Common myeloid progenitor, CD34-positive (primary cell): ENCODE measurements around the gene ANXA3.

Experiments
- CTCF ChIA-PET: fragments of 350-600 bp; sonication (Branson Sonifier 250); formaldehyde crosslinking; loops from one replicate; lab custom pipeline; 2021; ENCODE audit warnings: antibody characterized with exemption; lab: Charles Lee
- POLR2A ChIA-PET: fragments of 350-600 bp; sonication (Branson Sonifier 250); formaldehyde crosslinking; loops from one replicate; lab custom pipeline; 2021; ENCODE audit warnings: antibody characterized with exemption; lab: Charles Lee
- DNase-seq, 3 donors: peaks; one replicate each; pipeline versions ENCODE4 v3.0.0 to v3.0.0-alpha.2; 2013
- H3K27ac ChIP-seq, 2 experiments: 1 replicate in 1 of 2; 2 replicates in 1 of 2; pipeline ENCODE4 v1.7.0; 2013; ENCODE audit warnings: inconsistent platforms in 2 of 2, low read length in 2 of 2, mild to moderate bottlenecking in 2 of 2, low read depth in 1 of 2, moderate library complexity in 1 of 2; ENCODE audit not compliant: severe bottlenecking in 2 of 2, insufficient read depth in 1 of 2, poor library complexity in 1 of 2
- H3K27me3 ChIP-seq, 5 experiments: replicated peaks in 2 of 5; 1 replicate in 3 of 5; 2 replicates in 2 of 5; pipeline versions ENCODE4 v1.6.1 to v1.7.0; 2013; ENCODE audit warnings: low read length in 4 of 5, mild to moderate bottlenecking in 2 of 5, moderate library complexity in 2 of 5, inconsistent platforms in 1 of 5; ENCODE audit not compliant: insufficient read depth in 5 of 5, control insufficient read depth in 4 of 5
- H3K36me3 ChIP-seq, 4 experiments: 1 replicate in 2 of 4; 2 replicates in 2 of 4; pipeline versions ENCODE4 v1.6.1 to v1.7.0; 2013; ENCODE audit warnings: low read length in 3 of 4, control low read depth in 1 of 4, mild to moderate bottlenecking in 1 of 4; ENCODE audit not compliant: control insufficient read depth in 4 of 4, insufficient read depth in 4 of 4
- H3K4me1 ChIP-seq, 4 experiments: 1 replicate in 3 of 4; 2 replicates in 1 of 4; pipeline versions ENCODE4 v1.6.1 to v1.7.1; 2013; ENCODE audit warnings: low read length in 3 of 4, mild to moderate bottlenecking in 3 of 4, control low read depth in 1 of 4, inconsistent platforms in 1 of 4, moderate library complexity in 1 of 4; ENCODE audit not compliant: control insufficient read depth in 4 of 4, insufficient read depth in 4 of 4; ENCODE audit errors: control extremely low read depth in 1 of 4
- H3K4me3 ChIP-seq, 7 experiments: 1 replicate in 4 of 7; 2 replicates in 3 of 7; pipeline versions ENCODE4 v1.5.1 to v1.7.0; 2013; ENCODE audit warnings: mild to moderate bottlenecking in 7 of 7, low read length in 6 of 7, moderate library complexity in 6 of 7, inconsistent platforms in 2 of 7, low read depth in 2 of 7, control low read depth in 1 of 7; ENCODE audit not compliant: insufficient read depth in 4 of 7, control insufficient read depth in 1 of 7; ENCODE audit errors: extremely low read depth in 1 of 7
- H3K9me3 ChIP-seq, 5 experiments: 1 replicate in 4 of 5; 2 replicates in 1 of 5; pipeline versions ENCODE4 v1.6.1 to v1.7.1; 2013; ENCODE audit warnings: low read length in 4 of 5, mild to moderate bottlenecking in 2 of 5, inconsistent platforms in 1 of 5, low read depth in 1 of 5, moderate library complexity in 1 of 5; ENCODE audit not compliant: control insufficient read depth in 4 of 5, insufficient read depth in 2 of 5; ENCODE audit errors: control extremely low read depth in 1 of 5
- WGBS: methylation state at CpG from one replicate; pipeline ENCODE4 v1.1.5; 2013; ENCODE audit not compliant: insufficient coverage; 5-methylcytosine and 5-hydroxymethylcytosine counted together

ANXA3 gene

DNA sequence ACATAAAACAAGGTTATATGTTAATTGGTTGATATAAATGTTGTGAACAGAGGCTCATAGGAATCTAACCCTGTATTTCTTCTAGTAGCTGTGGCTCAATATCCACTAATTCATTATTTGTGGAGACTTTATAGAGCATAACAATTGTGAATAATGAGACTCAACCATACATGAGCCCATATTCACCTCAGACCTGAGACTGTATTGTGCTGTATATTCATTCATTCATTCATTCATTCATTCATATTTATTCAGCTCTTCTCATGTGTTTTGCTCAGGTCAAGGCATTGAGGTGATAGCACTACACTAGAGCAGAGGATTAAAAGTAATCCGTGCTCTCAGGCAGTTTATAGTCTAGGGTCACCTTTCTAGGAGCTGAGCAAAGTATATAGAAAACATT, 24.5 kb upstream of the ANXA3 start:
- POLR2A ChIA-PET = no interaction called here

DNA sequence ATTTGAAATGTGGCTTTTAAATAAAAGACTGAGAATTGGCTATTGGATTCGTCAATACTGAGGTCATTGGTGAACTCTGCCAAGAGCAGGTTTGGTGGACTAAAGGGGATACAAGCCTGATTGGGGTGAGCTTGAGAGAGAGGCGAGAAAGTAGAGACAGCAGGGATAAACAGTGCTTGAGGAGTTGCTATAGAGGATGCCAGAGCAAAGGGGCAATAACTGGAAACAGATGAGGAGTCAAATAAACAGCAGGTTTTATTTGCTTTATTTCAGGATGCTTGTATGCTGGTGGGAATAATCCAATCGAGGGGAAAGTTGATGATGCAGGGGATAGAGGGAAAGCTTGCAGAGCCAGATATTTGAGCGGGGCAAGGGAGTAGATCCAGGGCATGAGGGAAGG, 24.0 kb upstream of the ANXA3 start:
- Histone ChIP-seq H3K9me3 (no peaks in the 10 kb centered on the region), H3K4me1 (peaks cover 0 to 6% (median 0%) of the 10 kb centered on the region in 4 experiments), H3K36me3 (no peaks in the 10 kb centered on the region), H3K27ac (no peak overlapping the region), H3K4me3 (no peak overlapping the region), H3K27me3 (no peaks in the 10 kb centered on the region)
- ChIA-PET POLR2A (no interaction called here), CTCF (no interaction called here)
- WGBS = 94% methylated on average over 4 of the region's 4 CpGs
- DNase-seq = no peak

More for the DNA sequence above, 24.5 kb upstream of the ANXA3 start:
- H3K4me1 ChIP-seq = peaks cover 0 to 1% (median 0%) of the 10 kb centered on the region in 4 experiments
- H3K4me3 ChIP-seq = no peak overlapping the region
- H3K36me3 ChIP-seq = no peaks in the 10 kb centered on the region
- H3K27me3 ChIP-seq = no peaks in the 10 kb centered on the region
- no peak overlapping the region for H3K27ac ChIP-seq
- WGBS = no CpG with 5 or more reads among the region's 1 CpG
- CTCF ChIA-PET = no interaction called here
- DNase-seq = no peak
- no peaks in the 10 kb centered on the region for H3K9me3 ChIP-seq

DNA sequence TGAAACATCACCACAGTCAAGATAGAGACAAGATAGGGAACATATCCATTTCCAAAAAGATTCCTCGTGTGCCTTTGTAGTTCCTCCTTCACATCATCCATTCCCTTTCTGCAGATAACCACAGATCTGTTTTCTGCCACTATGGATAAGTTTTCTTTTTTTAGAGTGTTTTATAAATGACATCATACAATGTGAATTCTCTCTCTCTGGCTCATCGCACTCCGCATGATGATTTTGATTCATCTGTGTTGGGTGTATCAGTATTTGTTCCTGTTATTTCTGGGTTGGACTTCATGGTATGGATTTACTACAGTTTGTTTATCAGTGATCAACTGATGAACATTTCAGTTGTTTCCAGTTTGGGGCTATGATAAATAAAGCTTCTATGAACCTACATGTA, 23.2 kb upstream of the ANXA3 start:
- H3K27me3 ChIP-seq = no peaks in the 10 kb centered on the region
- peaks cover 0 to 6% (median 0%) of the 10 kb centered on the region in 4 experiments for H3K4me1 ChIP-seq
- ChIA-PET POLR2A (no interaction called here), CTCF (no interaction called here)
- no peak overlapping the region for H3K27ac ChIP-seq
- no peak for DNase-seq
- no peak overlapping the region for H3K4me3 ChIP-seq
- H3K36me3 ChIP-seq = no peaks in the 10 kb centered on the region
- no peaks in the 10 kb centered on the region for H3K9me3 ChIP-seq
- WGBS = no CpG with 5 or more reads among the region's 3 CpGs

DNA sequence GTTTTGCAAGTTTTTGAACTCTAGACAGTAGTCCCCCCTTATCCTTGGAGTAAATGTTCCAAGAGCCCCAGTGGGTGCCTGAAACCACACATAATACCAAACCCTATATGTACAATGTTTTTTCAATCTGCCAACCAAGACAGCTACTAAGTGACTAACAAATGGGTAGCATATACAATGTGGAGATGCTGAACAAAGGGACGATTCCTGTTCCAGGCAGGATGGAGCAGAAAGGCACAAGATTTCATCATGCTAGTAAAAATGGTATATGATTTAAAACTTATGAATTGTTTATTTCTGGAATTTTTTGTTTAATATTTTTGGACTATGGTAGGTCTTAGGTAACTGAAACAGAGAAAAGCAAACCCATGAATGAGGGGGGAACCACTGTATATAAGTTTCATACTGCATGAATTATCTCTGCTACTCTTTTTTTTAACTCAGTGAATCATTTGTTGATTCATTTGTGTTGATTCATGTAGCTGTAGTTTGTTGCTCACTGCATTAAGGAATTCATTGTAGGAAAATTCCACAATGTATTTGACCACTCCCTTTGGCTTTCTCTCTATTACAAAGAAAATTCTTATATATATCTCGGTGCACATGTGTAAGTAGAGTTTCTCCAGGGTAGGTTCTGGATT, 21.9 kb upstream of the ANXA3 start:
- Histone ChIP-seq H3K27ac (no peak overlapping the region), H3K27me3 (no peaks in the 10 kb centered on the region), H3K4me1 (peaks cover 0 to 6% (median 0%) of the 10 kb centered on the region in 4 experiments), H3K9me3 (no peaks in the 10 kb centered on the region), H3K4me3 (no peak overlapping the region), H3K36me3 (no peaks in the 10 kb centered on the region)
- ChIA-PET CTCF (no interaction called here), POLR2A (no interaction called here)
- no peak for DNase-seq
- WGBS = 100% methylated on average over 1 of the region's 2 CpGs

DNA sequence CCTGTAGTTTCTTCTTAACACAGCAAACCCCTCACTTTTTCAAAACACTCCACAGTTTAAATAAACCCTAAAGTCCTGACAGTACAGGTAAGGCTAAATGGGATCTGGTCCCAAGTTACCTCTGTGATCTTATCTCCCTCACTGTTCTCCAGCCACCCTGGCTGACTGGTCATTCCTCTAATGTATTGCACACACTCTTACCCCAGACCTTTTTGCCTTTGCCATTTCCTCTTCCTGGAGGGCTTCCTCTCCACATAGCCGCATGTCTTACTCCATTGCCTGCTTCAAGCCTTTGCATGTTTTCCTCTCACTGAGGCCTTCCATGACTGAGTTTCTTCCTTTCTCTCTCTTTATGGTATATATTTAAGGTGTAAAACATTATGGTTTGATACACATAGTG, 19.5 kb upstream of the ANXA3 start:
- Histone ChIP-seq H3K4me3 (no peak overlapping the region), H3K9me3 (no peaks in the 10 kb centered on the region), H3K27ac (no peak overlapping the region), H3K36me3 (no peaks in the 10 kb centered on the region), H3K4me1 (peaks cover 0 to 6% (median 0%) of the 10 kb centered on the region in 4 experiments), H3K27me3 (no peaks in the 10 kb centered on the region)
- CTCF ChIA-PET = no interaction called here
- WGBS = no CpG with 5 or more reads among the region's 1 CpG
- DNase-seq = no peak
- POLR2A ChIA-PET = no interaction called here

DNA sequence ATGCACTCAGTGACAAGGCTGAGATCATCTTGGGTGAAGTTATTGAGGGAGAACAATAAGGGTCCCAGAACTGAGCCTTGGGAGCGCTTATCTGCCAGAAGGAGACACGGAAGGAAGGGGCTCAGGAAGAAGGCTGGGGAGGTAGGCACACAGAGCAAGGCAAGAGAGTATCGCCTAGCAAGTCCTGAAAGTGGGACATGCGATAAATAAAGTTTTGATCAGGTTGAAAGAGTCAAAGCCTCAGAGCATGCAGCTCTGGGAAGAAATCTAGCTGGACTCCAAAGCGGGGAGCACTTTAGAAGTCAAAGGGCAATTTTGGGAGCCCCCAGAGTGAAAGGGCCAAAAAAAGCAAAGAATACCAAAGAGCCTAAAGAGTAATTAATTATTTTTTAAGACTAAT, 17.7 kb upstream of the ANXA3 start:
- ChIA-PET CTCF (no interaction called here), POLR2A (no interaction called here)
- 88% methylated on average over 5 of the region's 5 CpGs for WGBS
- no peak for DNase-seq
- Histone ChIP-seq H3K4me3 (no peak overlapping the region), H3K27ac (no peak overlapping the region), H3K9me3 (no peaks in the 10 kb centered on the region), H3K27me3 (no peaks in the 10 kb centered on the region), H3K36me3 (no peaks in the 10 kb centered on the region), H3K4me1 (peaks cover 0 to 6% (median 0%) of the 10 kb centered on the region in 4 experiments)

DNA sequence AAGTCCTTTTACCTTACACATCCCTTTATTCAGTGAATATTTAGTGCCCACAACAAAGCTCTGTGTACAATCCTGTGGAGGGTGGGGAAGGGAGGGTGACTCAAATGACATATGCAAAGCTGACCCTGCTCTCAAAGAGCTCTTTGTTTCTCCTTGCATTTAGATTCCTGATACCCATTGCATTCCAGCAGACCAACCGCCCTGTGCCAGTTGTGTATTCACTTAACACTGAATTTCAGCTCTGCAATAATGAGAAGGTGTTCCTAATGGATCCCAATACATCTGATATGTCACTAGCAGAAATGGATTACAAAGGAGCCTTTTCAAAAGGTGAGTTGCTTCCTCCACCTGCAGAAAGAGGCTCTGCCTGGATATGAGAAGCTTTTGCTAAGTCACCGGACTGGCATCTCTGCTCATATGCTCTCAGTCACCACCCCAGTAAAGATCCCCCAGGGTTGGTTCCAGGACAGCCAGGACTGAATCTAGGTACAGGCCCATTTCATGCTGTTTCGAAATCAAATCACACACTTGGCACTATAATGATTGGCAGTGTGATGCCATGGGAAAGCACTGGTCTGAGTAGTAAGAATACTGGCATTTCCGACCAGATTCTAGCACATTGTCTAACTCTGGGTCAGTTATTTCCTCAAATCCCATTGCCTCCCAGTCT, 17.1 kb upstream of the ANXA3 start:
- POLR2A ChIA-PET = no interaction called here
- H3K9me3 ChIP-seq = no peaks in the 10 kb centered on the region

More for the DNA sequence above, 17.1 kb upstream of the ANXA3 start:
- Histone ChIP-seq H3K4me1 (peaks cover 0 to 6% (median 0%) of the 10 kb centered on the region in 4 experiments), H3K36me3 (no peaks in the 10 kb centered on the region), H3K27ac (no peak overlapping the region), H3K27me3 (no peaks in the 10 kb centered on the region), H3K4me3 (no peak overlapping the region)
- WGBS = 98% methylated on average over 4 of the region's 4 CpGs
- CTCF ChIA-PET = no interaction called here
- DNase-seq = no peak
